Endothelial cell of umbilical vein (primary cell): ENCODE measurements around the gene FGF22. TPM values are rescaled to one million over a fixed set of nuclear protein-coding genes. Genes with fewer than 3 reads are reported as not detected.
A peak's percentile ranks its signal among the peaks of the same experiment; 100 is the strongest.

Experiments used
- BruUV-seq: library from RNA; stranded (reverse); fragments of 400-500 nt; replicated peaks from 2 replicates; lab custom pipeline; 2021; lab: Mats Ljungman, UMichigan
- CTCF ChIA-PET: fragments of 300-600, 350-600 bp; sonication (Branson Sonifier 250); formaldehyde crosslinking; loops from one replicate; lab custom pipeline; 2021; ENCODE audit warnings: antibody characterized with exemption, inconsistent platforms; lab: Charles Lee
- POLR2A ChIA-PET: fragments of 300-600, 350-600 bp; sonication (Branson Sonifier 250); formaldehyde crosslinking; loops from one replicate; lab custom pipeline; 2021; ENCODE audit warnings: antibody characterized with exemption, inconsistent platforms; lab: Charles Lee
- DNase-seq: peaks from one replicate; pipeline ENCODE4 v3.0.0-alpha.2; 2011; ENCODE audit warnings: low read depth, low spot score
- FAIRE-seq: peaks from 2 replicates; lab custom pipeline; 2011; peaks lifted over from hg19 to GRCh38; lab: Jason Lieb, UNC
- H2AFZ ChIP-seq: 2 replicates; pipeline ENCODE4 v1.6.0; 2012; ENCODE audit warnings: low read depth, low read length, control low read depth, inconsistent platforms
- H3K27ac ChIP-seq: 2 replicates; pipeline ENCODE4 v1.5.1; 2011; ENCODE audit warnings: low read depth, mild to moderate bottlenecking, control low read depth, low read length, moderate library complexity; ENCODE audit not compliant: insufficient read depth
- H3K27me3 ChIP-seq, 2 experiments: 2 replicates each; pipeline versions ENCODE4 v1.6.0 to v1.6.1; 2011; ENCODE audit warnings: low read length in 2 of 2, mixed read lengths in 1 of 2; ENCODE audit not compliant: control insufficient read depth in 2 of 2, insufficient read depth in 2 of 2
- H3K36me3 ChIP-seq, 2 experiments: 2 replicates in 1 of 2; 3 replicates in 1 of 2; pipeline ENCODE4 v1.5.1; 2011; ENCODE audit warnings: low read length in 2 of 2, mild to moderate bottlenecking in 1 of 2, moderate library complexity in 1 of 2; ENCODE audit not compliant: control insufficient read depth in 2 of 2, insufficient read depth in 2 of 2; ENCODE audit errors: extremely low read depth in 1 of 2
- H3K4me1 ChIP-seq: 3 replicates; pipeline ENCODE4 v1.5.1; 2011; ENCODE audit warnings: mild to moderate bottlenecking, low read length; ENCODE audit not compliant: control insufficient read depth, insufficient read depth; ENCODE audit errors: extremely low read depth
- H3K4me2 ChIP-seq: 2 replicates; pipeline ENCODE4 v1.6.1; 2011; ENCODE audit warnings: low read length, control low read depth, mixed read lengths; ENCODE audit not compliant: insufficient read depth
- H3K4me3 ChIP-seq, 3 experiments: fragments of 200-600 bp in 1 of 3; sonication (generic), shearing (Covaris generic) in 1 of 3; replicated peaks in 1 of 3; 2 replicates each; pipeline ENCODE4 v1.5.1; 2011 to 2016; ENCODE audit warnings: control low read depth in 3 of 3, low read length in 3 of 3, mild to moderate bottlenecking in 2 of 3, inconsistent platforms in 1 of 3, low read depth in 1 of 3, moderate library complexity in 1 of 3; ENCODE audit not compliant: insufficient read depth in 1 of 3
- H3K79me2 ChIP-seq: 2 replicates; pipeline ENCODE4 v1.6.0; 2012; ENCODE audit warnings: low read length, inconsistent platforms; ENCODE audit not compliant: control insufficient read depth, insufficient read depth
- H3K9ac ChIP-seq: replicated peaks from 2 replicates; pipeline ENCODE3; 2011; ENCODE audit warnings: low read length, control low read depth; ENCODE audit not compliant: insufficient read depth; ENCODE audit errors: extremely low read depth
- H3K9me1 ChIP-seq: replicated peaks from 3 replicates; pipeline ENCODE4 v1.6.0; 2011; ENCODE audit warnings: mild to moderate bottlenecking, low read length; ENCODE audit not compliant: control insufficient read depth, insufficient read depth; ENCODE audit errors: extremely low read depth
- H3K9me3 ChIP-seq: replicated peaks from 2 replicates; pipeline ENCODE4 v1.5.1; 2012; ENCODE audit warnings: low read length, inconsistent platforms; ENCODE audit not compliant: control insufficient read depth, insufficient read depth
- H4K20me1 ChIP-seq: replicated peaks from 2 replicates; pipeline ENCODE3; 2011; ENCODE audit warnings: mild to moderate bottlenecking, low read length; ENCODE audit not compliant: control insufficient read depth, insufficient read depth; ENCODE audit errors: extremely low read depth
- EZH2 ChIP-seq: IDR thresholded peaks from 2 replicates; pipeline ENCODE4 v1.6.1; 2012; ENCODE audit warnings: borderline replicate concordance, low read depth, mild to moderate bottlenecking, moderate library complexity, low read length, inconsistent platforms; ENCODE audit not compliant: severe bottlenecking
- FOS ChIP-seq: IDR thresholded peaks from 2 replicates; pipeline ENCODE4 v1.6.1; 2011; ENCODE audit warnings: mild to moderate bottlenecking, low read length, moderate library complexity, borderline replicate concordance; ENCODE audit not compliant: insufficient read depth
- GATA2 ChIP-seq: IDR thresholded peaks from 2 replicates; pipeline ENCODE4 v1.7.0; 2011; ENCODE audit warnings: low read depth, mild to moderate bottlenecking, moderate library complexity, mixed read lengths, low read length; ENCODE audit not compliant: insufficient read length, insufficient read depth
- JUN ChIP-seq: IDR thresholded peaks from 2 replicates; pipeline ENCODE4 v1.6.1; 2011; ENCODE audit warnings: borderline replicate concordance, low read depth; ENCODE audit not compliant: insufficient read length, insufficient read depth
- MYC ChIP-seq: IDR thresholded peaks from one replicate; pipeline ENCODE4 v1.6.1; 2011; ENCODE audit warnings: mild to moderate bottlenecking, low read depth, low read length
- POLR2A ChIP-seq: IDR thresholded peaks from 2 replicates; pipeline ENCODE4 v1.6.1; 2012; ENCODE audit warnings: low read depth, mild to moderate bottlenecking, control low read depth, low read length
- POLR2AphosphoS5 ChIP-seq: IDR thresholded peaks from 2 replicates; pipeline ENCODE4 v1.6.1; 2012; ENCODE audit warnings: low read depth, mild to moderate bottlenecking, control low read depth, low read length, moderate library complexity; ENCODE audit not compliant: insufficient read depth
- dilution Hi-C: fragments of 300-500 bp; cut with MboI; formaldehyde crosslinking; loops from one replicate; pipeline ENCODE4 v1.15.0; 2019; ENCODE audit warnings: low sequenced_read_pairs; ENCODE audit not compliant: extremely low pct_ligation_motif_present
- intact Hi-C: fragments of 100-400 bp; cut with micrococcal nuclease; formaldehyde crosslinking; loops from one replicate; pipeline ENCODE4 v1.10.0; 2022
- polyA plus RNA-seq, 4 experiments: library from polyadenylated mRNA; depleted of rRNA in 3 of 4; stranded (reverse) in 3 of 4; unstranded in 1 of 4; fragments of >200 nt; gene quantifications; 2 replicates each; pipeline versions ENCODE4 v1.2.1 to v1.2.3, GENCODE V29; 2011 to 2012; ENCODE audit warnings: missing spikeins in 1 of 4
- total RNA-seq: library from RNA; stranded (reverse); gene quantifications from 2 replicates; pipeline ENCODE4 v1.2.3, GENCODE V29; 2021
- TF ChIP-seq, protein P1 (sequence below): IDR thresholded peaks from 2 replicates; pipeline ENCODE4 v1.6.1; 2011; ENCODE audit not compliant: insufficient read depth, insufficient read length
- TF ChIP-seq, protein P2 (sequence below), 2 donors: IDR thresholded peaks; 1 replicate in 1 of 2; 2 replicates in 1 of 2; pipeline ENCODE4 v1.5.1; 2011; ENCODE audit warnings: low read length in 2 of 2, mild to moderate bottlenecking in 2 of 2, moderate library complexity in 2 of 2, control low read depth in 1 of 2, inconsistent platforms in 1 of 2, low read depth in 1 of 2; ENCODE audit not compliant: insufficient read depth in 1 of 2; ENCODE audit errors: extremely low read depth in 1 of 2

FGF22 gene
- total and polyA plus RNA-seq, 2 donors (not counting 3 experiments of a cell fraction or from before 2014, with no cell fraction given), result 0.07 TPM; not detected in 1

DNA sequence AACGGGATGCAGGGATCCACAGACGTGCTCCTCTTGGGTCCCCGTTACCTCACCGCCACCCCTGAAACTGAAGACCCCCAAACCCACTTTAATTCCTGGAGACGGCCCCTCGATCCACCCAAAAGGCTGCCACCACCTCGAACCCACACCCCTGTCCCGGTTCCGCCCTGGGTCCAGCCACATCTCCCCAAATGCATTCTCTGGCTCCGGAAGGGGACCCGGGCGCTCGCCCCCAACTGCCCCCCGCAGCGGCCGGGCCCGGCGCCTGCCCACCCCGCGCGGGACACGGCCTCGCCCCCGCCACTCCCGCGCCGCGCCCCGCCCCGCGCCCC is 36.3 kb downstream of the FGF22 start:
- no peak overlapping the region for H2AFZ ChIP-seq
- H3K9ac ChIP-seq, result no peak overlapping the region
- dilution Hi-C loops, result no loop called here
- ChIA-PET CTCF (interaction anchor here (1.0 to 3.5 kb wide), 2 partner anchors 9 to 58 kb away, joined by 3 to 20 read pairs; no protein-coding TSS in a partner anchor), POLR2A (no interaction called here)
- no peaks in the 10 kb centered on the region for H3K9me1 ChIP-seq
- H3K4me1 ChIP-seq, result peaks cover 16% of the 10 kb centered on the region
- no peak overlapping the region for H3K4me3 ChIP-seq
- no peak for DNase-seq
- TF ChIP-seq EZH2, result no peak
- TF ChIP-seq MYC, result no peak
- TF ChIP-seq, protein P1, sequence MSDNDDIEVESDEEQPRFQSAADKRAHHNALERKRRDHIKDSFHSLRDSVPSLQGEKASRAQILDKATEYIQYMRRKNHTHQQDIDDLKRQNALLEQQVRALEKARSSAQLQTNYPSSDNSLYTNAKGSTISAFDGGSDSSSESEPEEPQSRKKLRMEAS, result no peak
- no peak for TF ChIP-seq POLR2A
- no peak for TF ChIP-seq GATA2
- TF ChIP-seq, protein P2, sequence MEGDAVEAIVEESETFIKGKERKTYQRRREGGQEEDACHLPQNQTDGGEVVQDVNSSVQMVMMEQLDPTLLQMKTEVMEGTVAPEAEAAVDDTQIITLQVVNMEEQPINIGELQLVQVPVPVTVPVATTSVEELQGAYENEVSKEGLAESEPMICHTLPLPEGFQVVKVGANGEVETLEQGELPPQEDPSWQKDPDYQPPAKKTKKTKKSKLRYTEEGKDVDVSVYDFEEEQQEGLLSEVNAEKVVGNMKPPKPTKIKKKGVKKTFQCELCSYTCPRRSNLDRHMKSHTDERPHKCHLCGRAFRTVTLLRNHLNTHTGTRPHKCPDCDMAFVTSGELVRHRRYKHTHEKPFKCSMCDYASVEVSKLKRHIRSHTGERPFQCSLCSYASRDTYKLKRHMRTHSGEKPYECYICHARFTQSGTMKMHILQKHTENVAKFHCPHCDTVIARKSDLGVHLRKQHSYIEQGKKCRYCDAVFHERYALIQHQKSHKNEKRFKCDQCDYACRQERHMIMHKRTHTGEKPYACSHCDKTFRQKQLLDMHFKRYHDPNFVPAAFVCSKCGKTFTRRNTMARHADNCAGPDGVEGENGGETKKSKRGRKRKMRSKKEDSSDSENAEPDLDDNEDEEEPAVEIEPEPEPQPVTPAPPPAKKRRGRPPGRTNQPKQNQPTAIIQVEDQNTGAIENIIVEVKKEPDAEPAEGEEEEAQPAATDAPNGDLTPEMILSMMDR (IDR thresholded peaks at IDR 0.05; ENCODE audit: extremely low read depth in 1 of 2, insufficient read depth in 1 of 2, low read depth in 1 of 2, low read length in 2 of 2), result no peak
- no peak for TF ChIP-seq JUN
- no peak for TF ChIP-seq FOS
- no peak for TF ChIP-seq POLR2AphosphoS5
- H3K79me2 ChIP-seq, result peaks cover 12% of the 10 kb centered on the region
- H3K36me3 ChIP-seq, result no peaks in the 10 kb centered on the region
- no peak for FAIRE-seq
- intact Hi-C loops, result no loop called here
- no peak overlapping the region for H3K27ac ChIP-seq
- H4K20me1 ChIP-seq, result no peaks in the 10 kb centered on the region
- H3K27me3 ChIP-seq, result no peaks in the 10 kb centered on the region
- H3K9me3 ChIP-seq, result no peaks in the 10 kb centered on the region
- H3K4me2 ChIP-seq, result peak overlapping the region; percentile 13
- no TSS peak for BruUV-seq
